Renal pelvis (tissue), 3 donors: Measurements from ENCODE around the gene SLC16A10. TPM values are rescaled to one million over a fixed set of nuclear protein-coding genes. Genes with fewer than 3 reads are reported as not detected.

Experiments used
- polyA plus RNA-seq, 3 donors: library from polyadenylated mRNA; unstranded; fragments of 120-200 nt; gene quantifications; one replicate each; pipeline ENCODE4 v1.2.1, GENCODE V29; 2013; ENCODE audit not compliant: insufficient read length in 3 of 3

Gene SLC16A10
- polyA plus RNA-seq, 3 donors: 24.5 to 33.8 (median 31.0) TPM

Other genes with a start within 250 kb of the SLC16A10 start
- gene AMD1, start 212.7 kb upstream of the SLC16A10 start, polyA plus RNA-seq: 10 to 100 TPM; 72.8 to 79.5 (median 78.8) TPM
- gene GTF3C6, start 128.8 kb upstream of the SLC16A10 start, polyA plus RNA-seq: 10 to 100 TPM; 81.2 to 96.4 (median 81.5) TPM
- 10 to 100 TPM; 29.4 to 32.9 (median 31.5) TPM for gene RPF2, start 105.5 kb upstream of the SLC16A10 start, polyA plus RNA-seq